ENCODE data around the gene UPK1A. TPM values are rescaled to one million over a fixed set of nuclear protein-coding genes. Genes with fewer than 3 reads are reported as not detected.

The UPK1A gene
- total RNA-seq, 4 donors from 2014 or later: 5.1 to 45.2 (median 16.5) TPM

- WGBS, 2 donors: 26 to 33% methylated on average over 8 of the region's 8 CpGs
- no peak overlapping the region for H3K4me3 ChIP-seq (ENCODE audit: low read depth, poor library complexity, severe bottlenecking)
- intact Hi-C loops (cut with DNase I; ENCODE audit: low total_unique reads): loop anchor here (10.0 kb wide), 1 partner anchor 241 kb away; the partner anchor contains the start of gene LRFN3
- peak; percentile 72 to 96 for DNase-seq (ENCODE audit: low spot score in 2 of 2)
- TF ChIP-seq CTCF (IDR thresholded peaks at IDR 0.05) (peak in 2 of 3 donors; percentile 5 to 98), POLR2A (IDR thresholded peaks at IDR 0.05) (no peak)
Measured at GRCh38 chr19:35693835-35694599, 27.7 kb downstream of the UPK1A start.

GRCh38 chr19:35695895-35696422 is 29.6 kb downstream of the UPK1A start:
- TF ChIP-seq POLR2A (IDR thresholded peaks at IDR 0.05) (no peak), CTCF (IDR thresholded peaks at IDR 0.05) (no peak)
- intact Hi-C loops (cut with DNase I; ENCODE audit: low total_unique reads): loop anchor here (10.0 kb wide), 1 partner anchor 239 kb away; the partner anchor contains the start of gene LRFN3
- 84 to 85% methylated on average over 2 of the region's 2 CpGs for WGBS, 2 donors
- DNase-seq (ENCODE audit: low spot score in 2 of 2): no peak
- H3K4me3 ChIP-seq (ENCODE audit: low read depth, poor library complexity, severe bottlenecking): no peak overlapping the region

GRCh38 chr19:35696835-35697234 is 30.5 kb downstream of the UPK1A start:
- no peak for DNase-seq (ENCODE audit: low spot score in 2 of 2)
- WGBS, 2 donors: 52 to 68% methylated on average over 4 of the region's 4 CpGs
- intact Hi-C loops (cut with DNase I; ENCODE audit: low total_unique reads): loop anchor here (10.0 kb wide), 1 partner anchor 238 kb away; the partner anchor contains the start of gene LRFN3

GRCh38 chr19:35702223-35703012 is 36.1 kb downstream of the UPK1A start:
- intact Hi-C loops (cut with DNase I; ENCODE audit: low total_unique reads): no loop called here
- peak; percentile 97 to 99 for DNase-seq (ENCODE audit: low spot score in 2 of 2)
- 0% methylated on average over 41 to 42 of the region's 50 CpGs for WGBS, 2 donors
- peak in 1 of 3 donors; percentile 12 for TF ChIP-seq CTCF (IDR thresholded peaks at IDR 0.05)
- no peak for TF ChIP-seq POLR2A (IDR thresholded peaks at IDR 0.05)
- H3K4me3 ChIP-seq (ENCODE audit: low read depth, poor library complexity, severe bottlenecking): peak overlapping the region; percentile 33

More at GRCh38 chr19:35696835-35697234, 30.5 kb downstream of the UPK1A start:
- no peak overlapping the region for H3K4me3 ChIP-seq (ENCODE audit: low read depth, poor library complexity, severe bottlenecking)
- TF ChIP-seq CTCF (IDR thresholded peaks at IDR 0.05) (no peak), POLR2A (IDR thresholded peaks at IDR 0.05) (no peak)

GRCh38 chr19:35703343-35703742 is 37.0 kb downstream of the UPK1A start:
- intact Hi-C loops (cut with DNase I; ENCODE audit: low total_unique reads): no loop called here
- no peak for DNase-seq (ENCODE audit: low spot score in 2 of 2)
- TF ChIP-seq POLR2A (IDR thresholded peaks at IDR 0.05) (no peak), CTCF (IDR thresholded peaks at IDR 0.05) (no peak)
- no peak overlapping the region for H3K4me3 ChIP-seq (ENCODE audit: low read depth, poor library complexity, severe bottlenecking)
- WGBS, 2 donors: 53 to 62% methylated on average over 9 of the region's 9 CpGs
